ENCODE measurements around the gene MYLK.
A peak's percentile ranks its signal among the peaks of the same experiment; 100 is the strongest.
"Not testable (repeated sequence)": the region's sequence is repeated elsewhere in the genome, so short reads cannot be mapped to it uniquely, and the experiment has no call there.

The MYLK gene

GRCh38 chr3:123621850-123622189 is 262.3 kb downstream of the MYLK start:
- no peak for DNase-seq (ENCODE audit: low spot score)

DNA sequence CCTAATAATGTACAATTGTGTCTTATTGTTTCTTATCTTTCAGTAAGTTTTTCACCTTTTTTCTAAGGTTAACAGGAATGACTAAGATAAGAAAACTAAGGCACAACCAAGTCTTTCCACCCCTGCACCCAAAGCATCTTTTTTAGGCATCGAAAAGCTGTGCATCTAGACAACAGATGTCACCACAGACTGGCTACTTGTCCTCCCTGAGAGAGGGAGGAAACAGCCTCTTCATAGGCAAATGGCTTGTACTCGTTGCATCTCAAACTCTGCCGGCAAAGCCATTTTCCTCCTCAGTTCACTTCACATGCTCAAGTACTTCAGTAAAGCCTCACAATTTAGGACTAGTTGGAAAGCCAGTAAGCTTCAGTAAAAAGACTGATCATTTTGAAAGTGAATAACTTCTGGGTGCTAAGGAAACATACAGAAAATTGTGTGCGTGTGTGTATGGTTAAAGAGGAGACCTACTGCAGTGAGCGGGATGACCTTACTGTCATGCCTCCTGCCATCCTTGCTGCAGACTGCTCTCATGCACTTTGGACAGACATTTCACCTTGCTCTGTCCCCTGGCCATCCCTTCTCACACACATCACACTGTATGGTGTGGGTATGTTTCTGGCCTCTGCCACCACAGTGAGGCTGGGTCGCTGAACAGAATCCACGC is 262.8 kb downstream of the MYLK start:
- peak; percentile 42 for DNase-seq (ENCODE audit: low spot score)

DNA sequence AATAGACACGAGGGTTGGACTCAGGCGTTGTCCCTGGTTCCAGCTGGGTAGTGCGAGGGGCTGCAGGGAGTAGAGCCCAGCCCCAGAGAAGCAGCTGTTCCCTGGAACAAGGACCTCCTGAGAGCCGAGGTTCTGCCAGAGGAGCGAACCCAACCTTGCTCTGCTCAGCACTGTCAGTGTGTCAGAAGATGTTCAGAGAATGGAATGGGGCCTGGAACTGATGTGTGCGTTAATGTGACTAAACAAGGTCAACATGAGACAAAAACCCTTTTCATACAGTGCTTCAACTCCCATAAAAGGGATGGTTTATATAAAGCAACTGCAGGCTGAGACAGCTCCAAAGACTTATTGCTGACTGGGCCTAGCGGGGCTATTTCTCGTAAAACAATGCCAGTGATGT is 263.8 kb downstream of the MYLK start:
- DNase-seq (ENCODE audit: low spot score): peak; percentile 85

DNA sequence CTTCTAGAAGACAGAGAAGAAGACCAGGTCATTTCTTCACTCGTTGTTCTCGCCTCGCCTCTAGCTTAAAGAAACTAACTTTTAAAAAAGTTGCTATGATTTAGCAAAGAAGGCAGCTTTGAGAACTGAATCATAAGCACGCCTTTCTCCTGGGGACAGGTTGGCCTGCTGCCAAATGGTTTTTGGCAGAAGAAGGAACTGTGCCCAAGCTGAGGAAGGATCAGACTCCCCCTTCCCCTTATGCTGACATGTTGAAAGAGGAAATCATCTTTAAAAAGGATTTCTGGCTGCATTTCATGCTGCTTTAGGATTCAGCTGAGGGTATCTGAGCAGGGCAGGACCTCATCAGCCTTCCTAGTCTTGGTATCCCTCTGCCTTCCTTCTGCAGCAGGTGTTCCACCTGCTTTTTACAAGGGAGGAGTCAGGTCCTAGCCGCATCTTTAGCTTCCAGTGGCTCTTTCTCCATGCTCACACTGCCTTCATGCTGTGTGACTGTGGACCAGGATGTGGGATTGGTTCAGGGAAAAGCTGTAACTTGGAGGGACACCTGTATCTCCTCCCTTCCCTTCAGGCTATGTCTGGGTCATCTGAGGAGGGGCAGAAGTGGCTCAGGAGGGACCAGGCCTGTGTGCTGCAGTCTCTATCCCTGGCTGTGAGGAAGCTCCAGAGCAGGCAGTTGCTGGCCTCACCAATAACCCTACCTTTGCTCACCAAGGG is 265.2 kb downstream of the MYLK start:
- DNase-seq (ENCODE audit: low spot score): peak; percentile 89

DNA sequence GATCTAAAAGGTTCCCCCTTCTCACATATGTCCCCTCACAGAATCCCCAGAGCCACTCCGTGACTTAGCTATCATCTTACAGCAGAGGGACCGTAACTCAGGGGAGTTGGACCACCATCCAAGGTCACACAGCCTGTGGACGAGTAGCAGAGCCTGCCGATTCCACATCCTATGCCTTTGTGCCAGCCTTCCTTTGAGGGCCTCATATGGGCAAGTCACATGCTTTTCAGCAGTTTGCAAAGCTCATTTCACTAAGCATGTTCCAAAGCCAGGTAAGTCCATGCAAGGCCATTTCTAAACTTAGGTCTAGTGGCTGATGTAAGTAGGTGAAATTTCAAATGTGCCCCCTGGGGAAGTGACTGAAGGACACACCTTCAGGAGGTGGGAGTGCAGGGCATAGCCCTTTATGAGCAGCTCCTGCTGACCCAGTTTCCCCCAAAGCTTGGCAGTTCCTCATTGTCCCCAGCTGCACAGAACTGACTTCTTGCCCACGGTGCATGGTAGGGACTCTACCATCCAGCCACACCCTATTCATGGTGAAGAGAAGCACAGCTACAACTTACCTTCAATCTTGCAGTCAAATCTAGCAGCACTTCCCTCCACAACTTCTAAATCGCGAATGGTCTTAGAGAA is 265.9 kb downstream of the MYLK start:
- DNase-seq (ENCODE audit: low spot score): no peak

GRCh38 chr3:123616593-123616992 is 267.5 kb downstream of the MYLK start:
- DNase-seq (ENCODE audit: low spot score): no peak

DNA sequence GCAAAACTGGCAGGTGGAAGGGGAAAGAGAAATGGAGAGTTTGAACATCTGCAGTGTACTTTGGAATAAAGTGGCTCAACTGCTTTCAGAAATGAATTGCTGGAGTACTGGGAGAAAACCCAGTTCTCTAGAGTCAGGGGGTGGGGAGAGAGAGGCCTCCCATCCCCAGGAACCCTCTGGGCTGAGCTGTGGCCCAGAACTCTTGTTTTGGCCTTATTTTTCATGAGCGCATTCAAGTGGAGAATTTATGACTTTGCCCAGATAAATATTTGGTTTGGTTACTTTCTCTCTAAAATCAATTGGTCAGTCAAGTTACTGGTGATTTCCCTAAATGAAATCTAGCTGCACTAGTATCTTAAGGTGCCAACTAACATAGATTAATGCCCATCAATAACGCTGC is 270.6 kb downstream of the MYLK start:
- no peak for DNase-seq (ENCODE audit: low spot score)

- DNase-seq (ENCODE audit: low spot score): not testable (repeated sequence)
Observed at GRCh38 chr3:123611674-123612073, 272.5 kb downstream of the MYLK start.

DNA sequence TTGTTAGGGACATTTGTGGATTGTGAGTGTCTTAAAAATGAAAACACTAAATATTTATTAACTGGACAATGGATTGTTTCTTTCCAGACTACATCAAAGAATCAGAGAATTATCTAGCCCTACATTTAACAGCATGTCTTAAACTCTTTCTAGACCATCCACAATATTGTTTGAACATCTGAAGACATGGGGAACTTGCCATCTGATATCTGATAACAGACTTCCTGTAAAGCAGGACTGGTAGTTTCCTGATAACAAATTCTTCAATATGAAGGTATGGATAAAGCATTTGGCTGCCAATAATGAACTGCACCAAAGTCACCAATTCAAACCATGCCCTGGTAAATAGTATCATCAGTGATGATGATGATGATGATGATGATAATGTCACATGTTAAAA is 273.1 kb downstream of the MYLK start:
- DNase-seq (ENCODE audit: low spot score): no peak

DNA sequence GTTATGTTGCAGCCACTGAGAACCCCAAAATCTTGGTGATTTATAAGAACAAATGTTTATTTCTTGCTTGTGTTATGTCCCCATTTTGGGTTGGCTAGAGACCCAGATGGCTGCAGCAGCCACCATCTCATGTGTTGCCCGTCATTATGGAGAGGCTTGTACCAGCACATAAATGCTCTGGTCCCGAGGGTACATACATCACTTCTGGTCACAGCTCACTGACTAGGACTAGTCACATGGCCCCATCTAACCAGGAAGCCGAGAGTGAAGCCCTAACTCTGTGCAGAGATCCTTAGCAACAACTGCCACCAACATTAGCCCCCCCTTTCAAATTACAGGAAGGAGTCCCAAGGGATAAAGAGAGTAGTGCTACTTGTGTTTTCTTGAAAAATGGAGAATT is 273.8 kb downstream of the MYLK start:
- no peak for DNase-seq (ENCODE audit: low spot score)

- DNase-seq (ENCODE audit: low spot score): no peak
Observed at GRCh38 chr3:123609063-123609462, 275.1 kb downstream of the MYLK start.

DNA sequence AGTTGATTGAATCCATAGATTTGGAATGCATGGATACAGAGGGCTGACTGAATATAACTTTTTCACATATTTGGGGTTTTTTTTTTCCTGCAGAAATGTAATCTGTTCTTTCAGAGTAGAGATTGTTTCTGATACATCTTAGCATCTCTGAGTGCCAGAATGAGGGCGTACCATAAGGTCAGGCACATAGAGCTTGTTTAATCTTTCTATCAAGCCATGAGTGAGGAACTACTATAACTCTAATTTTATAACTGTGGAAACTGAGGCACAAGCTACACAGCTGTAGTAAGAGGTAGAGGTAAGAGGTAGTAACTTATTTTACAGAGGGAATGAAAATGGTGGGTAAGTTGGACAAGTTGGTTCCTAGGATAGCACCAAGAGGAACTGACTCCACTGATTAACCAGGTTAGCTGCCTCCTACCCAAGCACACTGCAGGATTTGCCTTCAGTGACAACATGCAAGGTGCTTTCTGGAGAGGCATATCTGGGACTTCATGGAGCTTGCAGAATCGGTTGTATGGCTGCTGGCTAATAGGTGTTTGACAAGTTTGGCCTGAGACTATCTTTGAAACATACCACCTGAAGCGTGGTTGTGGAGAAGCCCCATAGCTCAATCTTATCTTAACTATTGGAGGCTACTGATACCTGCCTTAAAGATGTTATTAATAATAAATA is 275.7 kb downstream of the MYLK start:
- no peak for DNase-seq (ENCODE audit: low spot score)

GRCh38 chr3:123606527-123606926 is 277.6 kb downstream of the MYLK start:
- DNase-seq (ENCODE audit: low spot score): no peak

- DNase-seq (ENCODE audit: low spot score): no peak
Observed at GRCh38 chr3:123605789-123606234, 278.3 kb downstream of the MYLK start.

DNA sequence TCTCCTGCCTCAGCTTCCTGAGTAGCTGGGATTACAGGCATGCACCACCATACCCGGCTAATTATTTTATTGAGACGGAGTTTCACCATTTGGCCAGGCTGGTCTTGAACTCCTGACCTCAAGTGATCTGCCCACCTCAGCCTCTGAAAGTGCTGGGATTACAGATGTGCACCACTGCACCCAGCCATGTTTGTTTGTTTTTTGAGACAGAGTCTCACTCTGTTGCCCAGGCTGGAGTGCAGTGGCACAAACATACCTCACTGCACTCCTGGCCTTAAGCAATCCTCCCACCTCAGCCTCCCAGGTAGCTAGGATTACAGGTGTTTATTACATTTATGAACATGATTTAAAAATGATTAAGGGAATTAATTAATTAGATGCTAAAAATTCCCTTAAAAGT is 281.0 kb downstream of the MYLK start:
- DNase-seq (ENCODE audit: low spot score): not testable (repeated sequence)

GRCh38 chr3:123602325-123602724 is 281.8 kb downstream of the MYLK start:
- no peak for DNase-seq (ENCODE audit: low spot score)

- DNase-seq (ENCODE audit: low spot score): not testable (repeated sequence)
Observed at GRCh38 chr3:123600863-123601262, 283.3 kb downstream of the MYLK start.

DNA sequence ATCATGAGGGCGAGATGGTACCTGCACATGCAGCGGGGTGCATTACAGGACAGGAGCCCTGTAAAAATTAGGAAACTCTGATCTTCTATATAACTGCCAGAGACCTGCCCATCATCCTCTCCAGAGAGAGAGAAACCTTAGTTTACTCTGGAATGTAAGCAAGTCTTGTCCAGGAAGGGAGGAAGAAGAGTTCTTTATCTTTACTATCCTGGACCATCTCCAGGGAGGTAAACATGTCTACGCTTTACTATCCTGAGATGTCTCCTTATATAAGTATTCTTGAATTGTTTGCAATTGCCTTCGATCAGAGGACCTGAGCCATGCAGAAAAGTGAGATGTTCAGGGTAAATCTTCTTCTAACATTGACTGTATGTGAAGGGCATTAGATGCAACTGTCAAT is 286.6 kb downstream of the MYLK start:
- no peak for DNase-seq (ENCODE audit: low spot score)

- DNase-seq (ENCODE audit: low spot score): no peak
Observed at GRCh38 chr3:123595396-123596180, 288.5 kb downstream of the MYLK start.

- DNase-seq (ENCODE audit: low spot score): peak; percentile 39
Observed at GRCh38 chr3:123593381-123593780, 290.8 kb downstream of the MYLK start.

GRCh38 chr3:123590685-123591450 is 293.3 kb downstream of the MYLK start:
- DNase-seq (ENCODE audit: low spot score): no peak

Measured in Ammon's horn (tissue), 1 donor.